GM19324 (cell line): ENCODE data around the gene TNFAIP8L3.

Experiments
- ATAC-seq: cut with Tn5 transposase; IDR thresholded peaks from one replicate; pipeline ENCODE4 v1.9.1; 2021; ENCODE audit warnings: mild to moderate bottlenecking, moderate library complexity; ENCODE audit not compliant: unreplicated experiment, low FRiP score

Gene TNFAIP8L3

GRCh38 chr15:51092480-51093040 lies 2.1 kb downstream of the TNFAIP8L3 start:
- ATAC-seq: no peak

- ATAC-seq: no peak
Observed at GRCh38 chr15:51090753-51091152, 4.0 kb downstream of the TNFAIP8L3 start.

GRCh38 chr15:51089699-51090453 lies 4.8 kb downstream of the TNFAIP8L3 start:
- no peak for ATAC-seq

- no peak for ATAC-seq
Observed at GRCh38 chr15:51089041-51089440, 5.7 kb downstream of the TNFAIP8L3 start.

GRCh38 chr15:51088585-51088984 lies 6.1 kb downstream of the TNFAIP8L3 start:
- ATAC-seq: no peak

- ATAC-seq: no peak
Observed at GRCh38 chr15:51087513-51087912, 7.2 kb downstream of the TNFAIP8L3 start.

GRCh38 chr15:51086409-51086808 lies 8.3 kb downstream of the TNFAIP8L3 start:
- ATAC-seq: no peak

- ATAC-seq: no peak
Observed at GRCh38 chr15:51085764-51086163, 8.9 kb downstream of the TNFAIP8L3 start.

- ATAC-seq: no peak
Observed at GRCh38 chr15:51083641-51084166, 11.0 kb downstream of the TNFAIP8L3 start.

- ATAC-seq: no peak
Observed at GRCh38 chr15:51082246-51082645, 12.5 kb downstream of the TNFAIP8L3 start.

- no peak for ATAC-seq
Observed at GRCh38 chr15:51080286-51080685, 14.4 kb downstream of the TNFAIP8L3 start.

- ATAC-seq: no peak
Observed at GRCh38 chr15:51079226-51079625, 15.5 kb downstream of the TNFAIP8L3 start.

GRCh38 chr15:51077221-51078153 lies 17.2 kb downstream of the TNFAIP8L3 start:
- no peak for ATAC-seq

- no peak for ATAC-seq
Observed at GRCh38 chr15:51076524-51077220, 18.0 kb downstream of the TNFAIP8L3 start.

GRCh38 chr15:51075826-51076523 lies 18.7 kb downstream of the TNFAIP8L3 start:
- no peak for ATAC-seq

GRCh38 chr15:51075364-51075763 lies 19.3 kb downstream of the TNFAIP8L3 start:
- no peak for ATAC-seq

- ATAC-seq: no peak
Observed at GRCh38 chr15:51074926-51075325, 19.8 kb downstream of the TNFAIP8L3 start.

GRCh38 chr15:51071578-51071977 lies 23.1 kb downstream of the TNFAIP8L3 start:
- ATAC-seq: no peak

- ATAC-seq: no peak
Observed at GRCh38 chr15:51069983-51070382, 24.7 kb downstream of the TNFAIP8L3 start.

GRCh38 chr15:51067510-51067909 lies 27.2 kb downstream of the TNFAIP8L3 start:
- ATAC-seq: no peak
